NCI-H2029 (cell line): Measurements from ENCODE around the gene SH3GL1.

Experiments
- DNase-seq: peaks from one replicate; lab custom pipeline; 2025; lab: John Stamatoyannopoulos, UW

SH3GL1 gene

DNA sequence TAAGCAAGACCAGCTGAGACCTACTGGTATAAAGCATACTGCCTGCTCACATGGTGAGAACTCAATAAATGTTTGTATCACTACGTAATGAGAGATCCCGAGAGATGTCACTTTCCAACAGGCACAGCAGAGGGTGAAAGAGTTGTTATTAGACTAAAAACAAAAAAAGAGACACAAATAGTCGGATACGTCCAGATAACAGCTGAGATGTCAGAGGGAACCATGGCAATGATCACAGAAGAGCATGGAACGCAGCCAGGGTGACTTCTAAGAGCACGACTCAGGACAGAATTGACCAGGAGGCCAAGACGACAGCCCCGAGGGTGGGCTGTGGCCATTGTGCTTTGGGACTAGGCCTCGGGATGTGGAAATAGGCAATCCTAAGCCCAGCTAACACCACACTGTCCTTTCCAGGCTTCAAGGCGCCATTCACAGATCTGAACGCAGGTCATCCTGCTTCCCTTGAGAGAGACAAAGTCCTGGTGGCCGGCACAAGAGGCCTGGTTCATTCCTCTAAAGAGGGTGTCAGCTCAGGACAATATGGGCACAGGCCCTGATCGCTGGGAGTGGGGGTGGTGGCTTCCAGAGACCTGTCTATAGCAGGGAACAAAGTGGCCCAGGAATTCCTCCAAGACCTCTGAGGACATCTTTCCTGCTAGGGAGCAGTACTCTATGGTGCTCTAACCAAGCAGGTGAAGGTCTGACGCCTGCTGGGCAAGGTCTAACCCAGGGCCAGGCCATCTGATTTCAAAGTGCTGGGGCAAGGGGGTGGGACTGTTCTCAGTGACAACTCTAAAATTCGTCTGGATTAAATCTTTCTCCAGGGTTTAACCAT is 3.2 kb downstream of the SH3GL1 start:
- no peak for DNase-seq

DNA sequence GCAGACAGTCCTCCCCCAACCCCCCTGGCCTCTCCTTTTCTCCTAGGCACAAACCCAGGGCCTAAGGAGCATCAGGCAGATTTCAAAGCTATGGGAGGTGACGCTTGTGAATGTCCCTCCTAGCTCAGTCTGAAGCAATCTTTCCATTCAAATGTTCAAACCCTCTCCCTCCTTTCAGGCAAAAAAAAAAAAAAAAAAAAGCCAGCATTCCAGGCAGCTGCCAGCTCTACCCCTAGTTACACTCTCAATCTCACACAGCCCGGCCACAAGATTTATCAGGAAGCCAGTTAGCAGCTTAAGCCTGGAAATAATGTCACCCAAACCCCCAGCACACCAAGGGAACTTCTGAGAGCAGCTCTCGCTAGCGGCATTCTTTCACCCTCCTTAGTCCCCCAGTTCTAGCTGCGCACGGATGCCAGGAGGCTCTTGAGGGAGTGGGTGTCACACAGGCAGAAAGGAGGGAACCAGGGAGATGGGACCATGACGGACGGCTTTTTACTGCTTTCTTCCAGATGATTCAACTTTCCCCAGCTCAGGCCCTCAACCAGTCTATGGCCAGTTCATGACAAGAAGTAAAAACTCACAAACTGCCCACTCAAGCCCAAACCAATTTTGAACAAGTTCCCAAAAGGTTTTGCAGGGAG is 6.3 kb downstream of the SH3GL1 start:
- DNase-seq: no peak

DNA sequence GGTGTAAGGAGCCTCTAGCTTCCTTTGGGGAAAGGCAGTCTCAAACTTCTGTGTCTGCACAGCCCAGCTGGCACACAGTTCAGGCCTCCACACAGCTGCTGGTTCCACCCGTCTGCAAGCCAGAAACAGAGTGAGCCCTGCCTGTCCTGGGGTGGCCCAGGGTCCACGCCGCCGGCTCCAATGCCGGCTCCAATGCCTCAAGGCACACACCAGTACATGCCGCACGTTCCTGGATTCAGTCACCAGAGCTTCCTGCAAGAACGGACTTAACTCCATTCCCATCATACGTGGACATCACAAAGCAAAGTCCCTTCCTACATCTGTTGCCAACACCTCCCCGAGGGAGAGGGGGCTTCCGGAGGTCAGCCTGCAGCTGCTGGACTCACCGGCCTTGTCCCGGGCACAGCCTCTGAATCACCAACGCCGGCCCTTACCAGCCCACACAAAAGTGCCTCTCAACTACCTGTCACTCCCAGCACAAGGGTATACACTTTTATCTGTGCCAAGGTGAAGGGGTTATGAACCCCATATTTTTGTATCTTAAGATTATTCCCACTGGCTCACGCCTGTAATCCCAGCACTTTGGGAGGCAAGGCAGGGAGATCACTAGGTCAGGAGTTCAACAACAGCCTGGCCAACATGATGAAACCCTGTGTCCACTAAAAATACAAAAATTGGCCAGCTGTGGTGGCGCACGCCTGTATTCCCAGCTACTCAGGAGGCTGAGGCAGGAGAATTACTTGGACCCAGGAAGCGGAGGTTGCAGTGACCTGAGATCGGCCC is 8.5 kb downstream of the SH3GL1 start:
- DNase-seq: no peak

DNA sequence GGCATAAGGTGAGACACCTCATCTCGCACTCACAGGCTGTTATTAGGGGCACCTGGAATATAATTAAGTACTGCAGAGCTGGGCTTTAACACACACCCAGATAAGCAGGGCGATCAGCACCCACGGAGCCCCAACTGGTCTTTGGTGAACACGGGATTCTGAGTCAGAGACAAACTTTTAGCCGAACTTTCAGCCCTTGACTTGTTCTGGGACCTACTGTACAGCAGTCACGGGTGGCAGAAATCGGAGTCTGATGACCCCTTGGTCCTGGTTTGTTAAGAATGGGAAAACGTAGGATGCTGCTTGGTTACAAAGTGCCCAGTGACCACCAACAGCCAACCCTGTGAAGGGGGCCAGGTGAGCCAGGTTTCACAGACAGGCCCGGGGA is 9.0 kb downstream of the SH3GL1 start:
- DNase-seq: no peak

DNA sequence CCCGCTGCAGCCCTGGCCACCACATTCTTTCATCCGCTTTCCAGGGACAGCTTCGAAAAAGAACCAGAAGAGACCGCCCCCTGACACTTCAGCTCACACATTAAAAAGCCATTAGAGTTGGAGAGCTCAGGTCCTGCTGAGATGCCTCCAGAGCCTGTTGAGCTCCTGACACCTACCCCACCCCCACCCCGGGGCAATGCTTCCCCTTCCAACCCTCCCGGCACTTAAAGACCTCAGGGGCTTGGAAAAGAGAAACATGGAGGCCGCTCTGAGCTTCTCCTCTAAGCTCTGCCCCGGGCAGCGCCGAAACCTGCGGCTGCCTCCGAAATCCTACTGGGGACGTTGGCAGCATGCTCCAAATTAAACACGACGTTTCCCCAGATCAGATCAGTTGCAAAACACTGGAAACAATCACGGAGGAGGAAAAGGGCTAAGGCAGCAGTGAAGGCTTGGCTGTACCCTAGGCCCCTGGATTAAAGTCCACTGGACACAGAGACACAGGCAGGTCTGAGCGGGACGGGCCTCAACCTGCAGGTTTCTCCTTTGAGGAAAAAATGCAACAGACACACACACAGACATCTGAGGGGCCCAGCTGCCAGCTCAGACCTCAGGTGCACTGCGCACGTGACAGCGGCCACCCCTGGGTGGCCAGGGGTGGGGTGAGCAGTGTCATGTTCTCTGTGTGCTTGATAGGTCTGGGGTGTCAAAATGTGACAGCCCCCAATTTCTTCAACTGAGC is 9.6 kb downstream of the SH3GL1 start:
- no peak for DNase-seq

DNA sequence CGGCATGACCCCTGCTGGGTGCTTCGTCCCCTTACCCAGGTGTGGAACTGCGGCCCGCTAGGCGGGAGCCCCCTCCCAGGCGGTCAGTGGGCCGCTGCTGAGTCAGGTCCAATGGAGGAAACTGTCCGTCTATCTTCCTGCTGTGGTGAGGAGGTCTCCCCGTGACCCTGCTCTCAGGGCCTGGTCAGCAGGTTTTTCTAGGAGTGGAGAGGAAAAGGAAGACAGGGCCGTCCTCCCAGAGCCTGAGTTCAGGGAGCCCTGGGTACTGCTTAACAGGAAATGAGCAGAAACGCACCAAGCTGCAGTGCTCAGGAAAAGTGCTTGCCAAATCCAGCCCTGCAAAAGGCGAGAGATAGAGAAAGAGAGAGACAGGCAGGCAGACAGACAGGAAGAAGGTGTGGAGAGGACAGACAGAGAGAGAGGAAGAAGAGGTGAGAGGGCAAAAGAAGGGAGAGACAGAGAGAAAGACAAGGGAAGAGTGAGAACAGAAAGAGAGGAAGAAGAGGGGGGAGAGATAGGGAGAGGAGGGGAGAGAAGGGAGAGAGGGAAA is 10.3 kb downstream of the SH3GL1 start:
- DNase-seq: no peak

DNA sequence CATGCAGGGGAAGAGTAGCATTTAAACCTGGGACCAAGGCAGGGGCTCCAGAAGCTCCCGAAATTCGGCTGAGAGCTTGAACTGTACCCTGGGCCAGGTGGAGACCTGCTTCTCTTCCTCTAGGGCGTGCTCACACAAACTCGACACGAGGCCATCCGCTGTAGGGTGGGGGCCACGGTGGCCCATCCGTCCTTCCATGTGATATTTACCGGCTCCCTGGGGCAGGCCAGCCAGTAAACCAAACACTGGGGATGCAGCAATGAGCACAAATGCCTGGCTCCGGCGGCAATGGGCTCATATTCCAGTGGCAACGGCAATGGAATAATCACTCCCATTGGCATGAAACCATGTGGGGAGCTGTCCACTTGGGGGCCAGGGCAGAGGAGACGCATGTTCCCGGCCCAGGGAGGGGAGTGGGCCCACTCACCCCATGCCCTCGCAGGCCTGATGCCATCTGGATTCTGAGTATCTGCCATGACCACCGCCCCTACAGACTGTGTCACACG is 10.8 kb downstream of the SH3GL1 start:
- DNase-seq: no peak

DNA sequence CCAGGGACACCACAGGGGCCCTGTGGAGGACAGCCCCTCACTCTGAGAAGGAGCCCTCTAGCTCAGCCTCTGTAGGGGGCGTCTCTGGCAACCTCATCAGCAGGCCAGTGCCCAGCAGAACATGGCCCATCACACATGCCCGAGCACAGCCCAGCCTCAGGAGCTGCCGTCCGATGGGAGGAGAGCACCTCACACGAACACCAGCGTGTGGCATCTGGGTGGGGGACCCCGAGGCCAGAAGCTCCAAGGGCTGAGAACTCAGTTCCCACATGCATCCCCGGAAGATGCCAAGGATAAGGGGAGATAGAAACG is 11.3 kb downstream of the SH3GL1 start:
- DNase-seq: no peak

DNA sequence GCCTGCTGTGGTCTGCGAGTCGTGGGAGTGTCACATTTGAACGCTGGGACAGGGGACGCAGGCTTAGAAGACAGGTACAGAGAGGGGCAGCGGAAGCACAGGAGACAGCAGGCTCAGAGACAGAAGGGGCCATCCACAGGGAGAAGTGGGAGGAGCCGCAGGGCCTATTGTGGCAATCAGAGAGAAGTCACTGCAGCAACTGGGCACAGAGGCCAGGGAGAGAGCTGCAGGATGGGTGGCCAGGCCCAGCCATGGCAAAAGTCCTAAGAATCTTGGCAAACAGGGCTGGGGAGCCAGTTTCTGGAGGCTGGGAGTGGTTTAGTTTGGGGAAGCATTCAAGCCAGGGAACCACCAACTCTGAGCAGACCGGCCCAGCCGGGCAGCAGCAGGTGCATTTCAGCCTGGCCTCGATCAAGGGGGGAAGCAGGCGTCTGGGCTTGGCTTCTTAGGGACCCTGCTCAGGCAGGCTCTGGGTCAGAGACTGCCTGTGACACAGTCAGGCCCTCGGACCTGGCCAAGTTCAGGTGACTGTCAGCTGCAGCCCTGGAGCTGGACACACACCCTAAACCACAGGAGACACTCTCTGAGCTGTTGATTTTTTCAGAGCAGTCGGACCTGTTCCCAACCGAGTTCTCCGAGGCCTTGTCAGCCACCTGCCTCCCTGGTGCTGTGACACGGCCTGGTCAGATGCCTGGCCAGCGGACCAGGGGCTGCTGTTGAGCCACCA is 11.8 kb downstream of the SH3GL1 start:
- no peak for DNase-seq

DNA sequence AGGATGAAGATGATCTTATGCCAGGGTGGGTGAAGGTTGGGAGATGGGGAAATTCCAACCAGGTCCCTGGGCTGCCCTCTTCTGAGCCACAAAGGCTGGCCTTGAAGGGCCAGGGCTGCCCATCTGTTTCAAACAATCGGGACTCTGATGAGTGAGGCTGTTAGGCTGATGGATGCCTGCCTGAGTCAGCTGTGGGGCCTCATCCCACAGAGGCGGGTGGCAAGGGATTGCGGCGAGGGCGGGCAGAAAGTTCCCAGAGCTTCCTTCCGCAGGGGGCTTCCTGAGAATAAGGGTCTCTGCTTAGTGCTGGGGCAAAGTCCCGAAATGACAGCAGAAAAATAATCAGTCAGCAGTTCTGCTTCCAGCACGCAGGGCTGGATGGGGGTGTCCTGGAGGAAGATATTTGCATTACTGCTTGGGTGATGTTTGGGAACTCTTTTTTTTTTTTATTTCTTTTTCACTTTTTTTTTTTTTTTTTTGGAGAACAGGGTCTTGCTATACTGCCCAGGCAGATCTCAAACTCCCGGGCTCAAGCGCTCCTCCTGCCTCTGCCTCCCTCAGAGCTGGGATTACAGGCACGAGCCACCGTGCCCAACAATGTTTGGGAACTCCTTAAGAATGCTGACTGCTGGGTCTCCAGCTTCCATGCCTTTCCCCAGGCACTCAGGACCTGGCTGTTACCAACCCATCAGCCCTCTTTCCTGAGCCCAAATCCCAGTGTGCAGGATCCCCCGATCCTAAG is 14.1 kb downstream of the SH3GL1 start:
- DNase-seq: no peak

DNA sequence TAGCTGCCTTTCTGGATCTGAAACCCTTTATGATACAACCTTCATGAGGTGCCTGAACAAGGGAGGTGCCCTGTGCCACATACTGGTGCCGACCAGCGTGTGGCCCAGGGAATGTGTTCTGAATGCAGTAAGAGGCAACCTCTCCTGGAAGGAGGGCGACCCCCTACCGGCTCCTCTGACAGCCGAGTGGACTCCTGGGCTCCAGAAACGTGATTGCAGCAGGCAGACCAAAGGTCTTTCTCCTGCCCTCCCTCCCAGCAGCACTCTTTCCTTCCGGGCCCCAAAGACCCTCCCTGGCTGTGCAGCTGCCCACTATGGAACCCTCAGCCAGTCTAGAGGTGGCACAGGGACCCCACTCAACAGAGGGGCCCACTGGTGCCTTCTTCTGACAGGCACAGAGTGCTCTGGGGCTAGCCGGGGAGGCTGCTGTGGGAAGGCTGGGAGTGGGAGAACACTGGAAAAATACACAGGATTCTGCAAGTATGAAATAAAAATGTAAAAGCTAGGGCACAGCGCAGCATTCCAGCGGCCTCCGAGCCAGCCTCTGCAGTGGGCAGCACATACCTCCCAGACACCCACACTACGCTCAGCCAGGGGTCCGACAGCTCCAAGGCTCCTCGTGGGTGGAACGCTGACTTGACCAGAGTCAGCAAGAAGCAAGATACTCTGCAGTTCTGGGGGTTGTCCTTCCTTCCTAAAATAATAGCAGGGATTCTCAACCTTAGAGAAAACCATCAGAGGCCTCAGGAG is 14.9 kb downstream of the SH3GL1 start:
- DNase-seq: no peak

DNA sequence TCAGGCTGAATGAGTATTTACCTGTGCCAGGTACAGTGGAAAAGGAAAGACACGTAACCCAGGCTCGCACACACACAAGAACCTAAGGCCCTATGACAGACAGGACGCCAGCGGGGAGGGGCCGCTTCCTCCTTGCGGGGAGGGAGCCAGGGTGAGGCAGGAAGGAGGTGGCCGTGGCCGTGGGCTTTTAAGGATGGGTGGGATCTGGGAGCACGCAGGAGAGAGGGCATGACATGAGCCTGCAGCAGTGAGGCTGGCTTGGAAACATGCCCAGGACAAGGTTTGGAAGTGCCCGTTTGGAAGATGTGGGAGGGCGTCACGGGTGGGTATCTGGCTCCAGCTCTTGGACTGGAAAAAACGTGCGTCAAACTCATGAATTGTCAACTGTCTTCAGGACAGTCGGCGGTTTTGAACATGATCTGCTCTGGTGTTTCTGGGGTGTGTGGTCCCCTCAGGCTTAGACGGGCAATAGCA is 20.1 kb downstream of the SH3GL1 start:
- no peak for DNase-seq

DNA sequence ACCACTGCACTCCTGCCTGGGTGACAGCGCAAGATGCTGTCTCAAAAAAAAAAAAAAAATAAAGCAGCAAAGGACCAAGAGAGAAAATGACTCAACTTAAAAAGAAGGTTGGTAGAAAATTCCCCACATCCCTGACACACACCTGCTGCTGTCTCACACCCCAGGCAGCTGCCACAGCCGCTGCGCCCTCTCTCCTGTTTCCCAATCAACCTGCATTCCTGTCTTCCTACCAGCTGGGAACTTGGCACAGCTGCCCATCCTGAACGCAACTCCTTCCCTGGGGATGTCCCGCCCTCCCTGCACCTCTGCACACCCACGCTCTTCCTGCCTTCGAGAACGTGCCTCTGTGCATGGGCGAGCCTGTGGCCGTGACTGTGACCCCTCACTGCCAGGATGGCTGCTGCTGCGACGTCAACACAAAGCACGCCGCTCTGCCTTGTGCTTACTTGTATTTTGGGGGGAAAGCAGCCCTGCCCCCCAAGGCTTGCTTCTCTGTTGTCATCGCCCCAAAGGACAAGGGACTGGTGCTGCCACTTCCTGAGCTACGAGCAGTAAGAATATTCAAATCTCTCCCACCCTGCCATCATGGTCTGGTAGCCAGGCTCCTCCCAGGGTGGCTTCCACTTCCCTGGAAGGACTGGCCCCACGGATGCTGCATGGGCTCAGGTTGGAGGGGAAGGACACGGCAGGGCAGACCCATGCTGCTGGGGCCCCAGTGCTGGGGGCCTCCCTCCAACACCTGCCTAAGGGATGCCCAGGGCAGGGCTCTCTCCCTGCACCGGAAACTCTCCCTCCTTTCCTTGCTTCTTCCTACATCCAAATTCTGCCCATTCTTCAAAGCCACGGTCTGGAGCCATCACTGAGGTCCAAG is 20.7 kb downstream of the SH3GL1 start:
- DNase-seq: no peak

DNA sequence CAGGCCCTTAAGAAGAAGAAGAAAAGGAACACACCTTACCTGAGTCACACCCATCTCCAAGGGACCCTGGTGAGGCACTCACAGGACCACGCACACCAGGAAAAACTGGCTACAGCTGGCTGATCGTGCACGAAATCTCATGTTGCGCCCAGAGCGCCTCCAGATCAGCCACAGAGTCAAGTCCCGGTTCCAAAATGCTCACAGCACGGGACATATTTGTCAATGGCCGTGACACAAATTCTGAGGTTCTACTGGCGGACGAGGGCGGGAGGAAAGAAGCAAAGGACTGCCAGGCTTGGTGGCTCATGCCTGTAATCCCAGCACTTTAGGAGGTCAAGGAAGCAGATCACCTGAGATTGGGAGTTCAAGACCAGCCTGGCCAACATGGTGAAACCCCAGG is 21.5 kb downstream of the SH3GL1 start:
- DNase-seq: no peak

DNA sequence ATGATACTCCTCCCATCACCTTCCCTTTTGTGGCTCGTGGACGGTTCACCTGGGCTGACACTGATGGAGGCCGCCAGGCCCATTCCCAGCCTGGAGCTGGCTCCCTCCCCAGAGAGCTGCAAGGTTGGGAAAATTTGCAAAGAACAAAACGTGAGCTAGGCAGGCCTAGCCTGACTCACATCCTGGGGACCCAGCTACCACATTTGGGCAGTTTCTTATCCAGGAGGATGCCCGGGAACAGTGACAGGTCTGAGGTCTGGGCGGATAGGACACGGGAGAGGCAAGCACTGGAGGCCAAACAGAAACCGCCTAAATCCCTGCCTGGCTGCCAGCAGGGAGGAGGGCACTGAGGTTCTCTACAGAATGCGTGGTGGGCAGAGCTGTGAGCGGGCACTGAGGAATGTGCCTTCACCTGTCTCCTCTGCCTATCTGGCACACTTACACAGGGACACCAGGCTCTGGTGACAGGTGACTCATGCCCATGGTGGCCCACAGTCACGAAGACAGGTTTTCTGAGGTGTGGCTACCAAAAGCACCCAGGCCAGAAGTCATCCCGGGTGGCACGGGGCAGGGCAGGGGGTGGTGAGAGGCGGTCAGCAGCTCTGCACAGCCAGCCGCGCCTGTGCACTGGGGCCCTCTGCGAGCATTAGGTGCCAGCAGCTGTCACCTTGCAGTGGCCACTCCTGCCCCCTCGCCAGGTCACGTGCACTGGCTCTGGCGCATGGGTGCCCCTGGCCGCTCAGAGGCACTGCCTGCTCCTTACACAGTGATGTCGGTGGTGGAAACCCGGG is 23.2 kb downstream of the SH3GL1 start:
- no peak for DNase-seq

DNA sequence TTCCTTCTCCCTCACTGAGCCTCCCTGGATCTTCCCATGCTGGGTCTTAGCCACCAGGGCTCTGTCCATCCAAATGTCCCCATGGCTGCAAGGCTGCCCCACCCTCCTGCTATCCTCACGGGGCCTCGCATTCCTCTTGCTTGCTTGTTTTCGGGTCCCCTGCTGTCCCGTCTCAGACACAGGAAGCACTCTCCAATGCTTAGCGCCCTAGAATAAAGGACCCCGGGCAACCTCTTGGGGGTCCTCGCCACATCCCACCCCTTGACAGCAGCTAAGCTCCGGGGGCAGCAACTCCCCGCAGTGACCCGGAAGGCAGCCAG is 23.7 kb downstream of the SH3GL1 start:
- no peak for DNase-seq

DNA sequence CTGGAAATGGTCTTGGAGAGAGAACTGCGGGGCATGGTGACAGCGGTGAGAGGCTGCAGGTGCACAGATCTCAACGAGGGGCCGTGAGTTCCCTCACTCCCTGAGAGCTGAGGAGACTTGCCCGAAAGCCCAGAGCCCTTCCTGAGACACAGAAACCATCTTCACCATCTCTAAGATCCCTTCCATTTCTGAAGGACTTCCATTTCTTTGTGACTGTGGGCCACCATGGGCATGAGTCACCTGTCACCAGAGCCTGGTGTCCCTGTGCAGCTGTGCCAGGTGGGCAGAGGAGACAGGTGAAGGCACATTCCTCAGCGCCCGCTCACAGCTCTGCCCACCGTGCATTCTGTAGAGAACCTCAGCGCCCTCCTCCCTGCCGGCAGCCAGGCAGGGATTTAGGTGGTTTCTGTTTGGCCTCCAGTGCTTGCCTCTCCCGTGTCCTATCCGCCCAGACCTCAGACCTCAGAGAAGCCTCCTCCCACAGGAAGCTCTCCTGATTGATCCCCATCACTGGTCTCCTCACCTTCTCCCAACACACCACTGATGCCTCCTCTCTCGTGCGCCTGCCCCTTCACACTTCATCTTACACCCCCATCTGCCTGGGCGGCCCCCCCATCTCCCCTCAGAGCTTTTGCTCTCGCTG is 24.2 kb downstream of the SH3GL1 start:
- DNase-seq: no peak
